Subcutaneous adipose tissue (tissue), 4 donors: ENCODE results near the gene GNAS-AS1. TPM values are rescaled to one million over a fixed set of nuclear protein-coding genes. Genes with fewer than 3 reads are reported as not detected.

Source experiments
- CTCF ChIP-seq: fragments of 450-650 bp; IDR thresholded peaks from one replicate; pipeline ENCODE4 v1.5.1; 2016; ENCODE audit warnings: low read depth, mild to moderate bottlenecking, control low read depth, antibody characterized with exemption, moderate library complexity
- total RNA-seq, 4 donors: library from RNA; depleted of rRNA; stranded (reverse); fragments of >200 nt; gene quantifications; one replicate each; pipeline ENCODE4 v1.1.0, GENCODE V29; 2016

GNAS-AS1 gene
- total RNA-seq, 4 donors from 2014 or later, result 0.34 TPM; not detected in 3

- TF ChIP-seq CTCF, result no peak
Measured at GRCh38 chr20:58876437-58876836, 25.7 kb upstream of the GNAS-AS1 start.

GRCh38 chr20:58875541-58876134, 24.9 kb upstream of the GNAS-AS1 start:
- TF ChIP-seq CTCF, result no peak

- TF ChIP-seq CTCF, result no peak
Measured at GRCh38 chr20:58875111-58875510, 24.4 kb upstream of the GNAS-AS1 start.

- no peak for TF ChIP-seq CTCF
Measured at GRCh38 chr20:58874469-58874868, 23.8 kb upstream of the GNAS-AS1 start.

- TF ChIP-seq CTCF, result no peak
Measured at GRCh38 chr20:58871533-58872102, 20.9 kb upstream of the GNAS-AS1 start.

- TF ChIP-seq CTCF, result no peak
Measured at GRCh38 chr20:58870293-58871014, 19.8 kb upstream of the GNAS-AS1 start.

GRCh38 chr20:58869662-58870227, 19.0 kb upstream of the GNAS-AS1 start:
- no peak for TF ChIP-seq CTCF
